GM23248 (cell line): ENCODE results near the gene TRAK1.

Experiments used
- EZH2 ChIP-seq: fragments of 200-600 bp; sonication (generic); IDR thresholded peaks from 2 replicates; pipeline ENCODE4 v1.6.1; 2018; ENCODE audit warnings: antibody characterized with exemption, mild to moderate bottlenecking; ENCODE audit not compliant: insufficient read depth, poor library complexity, severe bottlenecking
- EZH2phosphoT487 ChIP-seq: fragments of 200-600 bp; sonication (generic); IDR thresholded peaks from 2 replicates; pipeline ENCODE4 v1.6.1; 2018; ENCODE audit warnings: antibody characterized with exemption, moderate library complexity, mild to moderate bottlenecking, low read depth; ENCODE audit not compliant: insufficient read depth

DNA sequence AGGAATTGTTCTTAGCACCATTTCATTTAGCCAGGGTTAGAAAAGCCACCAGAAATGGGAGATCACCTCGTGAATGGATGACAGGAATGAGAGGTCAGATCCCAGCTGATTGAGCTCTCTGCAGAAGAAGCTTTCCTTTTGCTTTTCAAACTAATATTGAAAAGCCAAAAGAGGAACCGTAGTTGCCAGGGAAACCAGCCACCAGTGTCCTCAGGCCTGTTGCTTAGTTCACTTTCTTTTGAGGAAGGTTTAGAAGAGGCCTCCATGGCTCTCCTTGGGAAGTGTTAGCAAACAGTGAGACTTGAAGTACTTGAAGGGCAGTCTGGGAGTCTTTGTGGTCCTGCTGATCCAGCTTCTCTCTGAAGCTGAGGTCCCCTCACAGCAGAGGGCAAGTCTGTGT is 182.2 kb downstream of the TRAK1 start:
- TF ChIP-seq EZH2, result no peak
- TF ChIP-seq EZH2phosphoT487, result no peak
